ENCODE data around the gene CERK. TPM values are rescaled to one million over a fixed set of nuclear protein-coding genes. Genes with fewer than 3 reads are reported as not detected.
"Not testable (repeated sequence)": the region's sequence is repeated elsewhere in the genome, so short reads cannot be mapped to it uniquely, and the experiment has no call there.

Gene CERK
- total RNA-seq, 1 donor from 2014 or later: 71.6 TPM

- intact Hi-C loops (cut with DNase I): loop anchor here (5.0 kb wide), 2 partner anchors 38 to 72 kb away; no protein-coding TSS in a partner anchor
- ATAC-seq (peak; percentile 67), DNase-seq (ENCODE audit: missing footprints) (no peak)
Observed at GRCh38 chr22:46649141-46650077, 88.6 kb downstream of the CERK start.

- intact Hi-C loops (cut with DNase I); DNase-seq (ENCODE audit: missing footprints); ATAC-seq: not testable (repeated sequence)
Observed at GRCh38 chr22:46648225-46648820, 89.7 kb downstream of the CERK start.

- ATAC-seq (no peak), DNase-seq (ENCODE audit: missing footprints) (no peak)
- intact Hi-C loops (cut with DNase I): no loop called here
Observed at GRCh38 chr22:46646531-46647215, 91.4 kb downstream of the CERK start.

- ATAC-seq; DNase-seq (ENCODE audit: missing footprints); intact Hi-C loops (cut with DNase I): not testable (repeated sequence)
Observed at GRCh38 chr22:46642840-46643480, 95.1 kb downstream of the CERK start.

GRCh38 chr22:46641811-46642266, 96.2 kb downstream of the CERK start:
- DNase-seq (ENCODE audit: missing footprints) (no peak), ATAC-seq (peak; percentile 14)
- intact Hi-C loops (cut with DNase I): no loop called here

GRCh38 chr22:46640293-46641055, 97.6 kb downstream of the CERK start:
- intact Hi-C loops (cut with DNase I): no loop called here
- ATAC-seq (no peak), DNase-seq (ENCODE audit: missing footprints) (no peak)

- no peak for DNase-seq (ENCODE audit: missing footprints)
- intact Hi-C loops (cut with DNase I): no loop called here
Observed at GRCh38 chr22:46639843-46640242, 98.2 kb downstream of the CERK start.

GRCh38 chr22:46638601-46639431, 99.2 kb downstream of the CERK start:
- intact Hi-C loops (cut with DNase I): no loop called here
- ATAC-seq: peak; percentile 23
- DNase-seq (ENCODE audit: missing footprints): no peak

More at GRCh38 chr22:46639843-46640242, 98.2 kb downstream of the CERK start:
- ATAC-seq: no peak

- intact Hi-C loops (cut with DNase I): no loop called here
- DNase-seq (ENCODE audit: missing footprints) (no peak), ATAC-seq (no peak)
Observed at GRCh38 chr22:46637711-46638600, 100.1 kb downstream of the CERK start.

- DNase-seq (ENCODE audit: missing footprints) (no peak), ATAC-seq (no peak)
- intact Hi-C loops (cut with DNase I): no loop called here
Observed at GRCh38 chr22:46636221-46637002, 101.6 kb downstream of the CERK start.

GRCh38 chr22:46635756-46636155, 102.3 kb downstream of the CERK start:
- ATAC-seq (no peak), DNase-seq (ENCODE audit: missing footprints) (no peak)
- intact Hi-C loops (cut with DNase I): no loop called here

GRCh38 chr22:46634973-46635685, 102.9 kb downstream of the CERK start:
- ATAC-seq; DNase-seq (ENCODE audit: missing footprints); intact Hi-C loops (cut with DNase I): not testable (repeated sequence)

All from Right ventricle myocardium inferior (tissue), 1 donor.